ENCODE data around the gene TPTE. TPM values are rescaled to one million over a fixed set of nuclear protein-coding genes. Genes with fewer than 3 reads are reported as not detected.
"Not testable (repeated sequence)": the region's sequence is repeated elsewhere in the genome, so short reads cannot be mapped to it uniquely, and the experiment has no call there.

Gene TPTE
- total RNA-seq, 1 donor from 2014 or later, result not detected

DNA sequence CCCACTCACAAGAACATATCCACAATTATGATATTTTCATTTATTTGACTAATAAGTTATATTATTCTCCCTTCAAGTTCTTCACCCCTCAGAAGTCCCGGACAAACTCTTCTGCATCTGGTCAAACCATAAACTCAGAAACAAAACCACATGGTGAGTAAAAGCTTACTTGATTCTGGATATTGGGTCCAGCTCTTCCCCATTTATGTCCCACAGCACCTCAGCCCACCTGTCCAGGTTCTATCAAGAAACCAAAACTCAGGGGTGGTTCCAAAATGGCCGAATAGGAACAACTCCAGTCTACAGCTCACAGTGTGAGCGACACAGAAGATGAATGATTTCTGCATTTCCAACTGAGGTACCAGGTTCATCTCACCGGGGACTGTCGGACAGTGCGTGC lies 109.4 kb downstream of the TPTE start:
- not testable (repeated sequence) for H3K4me2 ChIP-seq; H3K4me3 Mint-ChIP-seq; H3K36me3 ChIP-seq; H4K20me1 ChIP-seq (ENCODE audit: low read depth); H3K36me3 Mint-ChIP-seq; DNase-seq (ENCODE audit: low spot score); H3K9me3 Mint-ChIP-seq; H3K27me3 Mint-ChIP-seq (ENCODE audit: insufficient read depth, low read depth); H3K4me3 ChIP-seq; H3K4me1 ChIP-seq; H3F3A ChIP-seq (ENCODE audit: low read depth); H3K9ac ChIP-seq; H2AFZ ChIP-seq (replicated peaks); H3K79me2 ChIP-seq (ENCODE audit: low read depth); H3K27ac ChIP-seq; H3K27ac Mint-ChIP-seq; H3K27me3 ChIP-seq; H3K4me1 Mint-ChIP-seq
- H3K9me3 ChIP-seq (ENCODE audit: low read depth), result peaks cover 66% of the 10 kb centered on the region

DNA sequence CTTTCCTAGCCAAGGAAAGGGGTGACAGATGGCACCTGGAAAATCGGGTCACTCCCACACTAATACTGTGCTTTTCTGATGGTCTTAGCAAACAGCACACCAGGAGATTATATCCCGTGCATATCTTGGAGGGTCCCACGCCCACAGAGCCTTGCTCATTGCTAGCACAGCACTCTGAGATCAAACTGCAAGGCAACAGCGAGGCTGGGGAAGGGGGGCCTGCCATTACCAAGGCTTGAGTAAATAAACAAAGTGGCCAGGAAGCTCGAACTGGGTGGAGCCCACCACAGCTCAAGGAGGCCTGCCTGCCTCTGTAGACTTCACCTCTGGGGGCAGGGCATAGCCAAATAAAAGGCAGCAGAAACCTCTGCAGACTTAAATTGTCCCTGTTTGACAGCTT lies 109.9 kb downstream of the TPTE start:
- H2AFZ ChIP-seq (replicated peaks); H3F3A ChIP-seq (ENCODE audit: low read depth); H3K4me1 Mint-ChIP-seq; H3K4me3 Mint-ChIP-seq; H3K27me3 ChIP-seq; H3K4me1 ChIP-seq; H3K9me3 Mint-ChIP-seq; H3K27ac Mint-ChIP-seq; H3K4me3 ChIP-seq; H3K36me3 Mint-ChIP-seq; H3K9ac ChIP-seq; H3K27me3 Mint-ChIP-seq (ENCODE audit: insufficient read depth, low read depth); H3K36me3 ChIP-seq; DNase-seq (ENCODE audit: low spot score); H3K79me2 ChIP-seq (ENCODE audit: low read depth); H3K27ac ChIP-seq; H3K4me2 ChIP-seq; H4K20me1 ChIP-seq (ENCODE audit: low read depth): not testable (repeated sequence)
- H3K9me3 ChIP-seq (ENCODE audit: low read depth), result peaks cover 66% of the 10 kb centered on the region

DNA sequence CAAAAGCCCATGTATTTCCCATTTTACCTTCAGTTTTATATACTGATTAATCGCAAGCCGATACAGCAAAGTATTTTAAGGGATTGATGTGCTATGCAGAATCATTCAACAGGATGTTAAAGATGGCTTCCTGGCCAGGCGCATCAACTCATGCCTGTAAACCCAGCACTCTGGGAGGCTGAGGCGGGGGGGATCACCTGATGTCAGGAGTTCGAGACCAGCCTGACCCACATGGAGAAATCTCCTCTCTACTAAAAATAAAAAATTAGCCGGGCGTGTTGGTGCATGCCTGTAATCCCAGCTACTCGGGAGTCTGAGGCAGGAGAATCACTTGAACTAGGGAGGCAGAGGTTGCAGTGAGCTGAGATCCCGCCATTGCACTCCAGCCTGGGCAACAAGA lies 116.8 kb downstream of the TPTE start:
- H3K27ac Mint-ChIP-seq; H3K4me3 Mint-ChIP-seq; H2AFZ ChIP-seq (replicated peaks); H4K20me1 ChIP-seq (ENCODE audit: low read depth); H3K9ac ChIP-seq; DNase-seq (ENCODE audit: low spot score); H3K79me2 ChIP-seq (ENCODE audit: low read depth); H3K36me3 ChIP-seq; H3K36me3 Mint-ChIP-seq; H3K4me2 ChIP-seq; H3K27ac ChIP-seq; H3K27me3 ChIP-seq; H3F3A ChIP-seq (ENCODE audit: low read depth); H3K4me1 Mint-ChIP-seq; H3K9me3 Mint-ChIP-seq; H3K4me3 ChIP-seq; H3K27me3 Mint-ChIP-seq (ENCODE audit: insufficient read depth, low read depth); H3K4me1 ChIP-seq: not testable (repeated sequence)
- peaks cover 70% of the 10 kb centered on the region for H3K9me3 ChIP-seq (ENCODE audit: low read depth)

DNA sequence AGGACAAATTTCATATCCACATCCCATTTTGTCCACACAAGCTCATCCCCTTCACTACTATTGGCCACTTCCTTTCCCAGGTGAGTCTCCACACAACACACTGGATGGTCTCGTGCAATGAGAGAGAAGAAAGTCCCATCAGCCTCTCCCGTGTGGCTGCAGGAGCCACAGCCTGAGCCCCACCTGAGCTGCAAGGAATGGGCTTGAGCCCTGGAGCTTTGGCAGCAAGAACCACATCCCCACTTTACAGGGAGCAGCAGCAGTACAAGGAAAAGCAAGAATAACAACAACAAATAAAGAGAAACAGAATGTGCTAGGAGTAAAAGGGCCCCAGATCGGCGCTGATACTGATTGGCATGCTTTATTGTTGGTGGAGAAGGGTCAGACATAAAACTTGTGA lies 117.7 kb downstream of the TPTE start:
- Histone ChIP-seq H3F3A (ENCODE audit: low read depth) (no peaks in the 10 kb centered on the region), H3K27ac (no peak overlapping the region), H4K20me1 (ENCODE audit: low read depth) (no peaks in the 10 kb centered on the region), H3K9ac (no peak overlapping the region), H3K79me2 (ENCODE audit: low read depth) (no peaks in the 10 kb centered on the region), H3K4me3 (no peak overlapping the region), H3K4me2 (no peak overlapping the region), H2AFZ (replicated peaks) (no peak overlapping the region), H3K4me1 (no peaks in the 10 kb centered on the region), H3K36me3 (peaks cover 5% of the 10 kb centered on the region), H3K9me3 (ENCODE audit: low read depth) (peaks cover 74% of the 10 kb centered on the region), H3K27me3 (no peaks in the 10 kb centered on the region)
- Mint-ChIP-seq H3K4me1 (no peaks in the 10 kb centered on the region), H3K27me3 (ENCODE audit: insufficient read depth, low read depth) (no peaks in the 10 kb centered on the region), H3K9me3 (no peaks in the 10 kb centered on the region), H3K36me3 (no peaks in the 10 kb centered on the region), H3K27ac (no peak overlapping the region), H3K4me3 (no peak overlapping the region)
- no peak for DNase-seq (ENCODE audit: low spot score)
- TF ChIP-seq, protein P1, sequence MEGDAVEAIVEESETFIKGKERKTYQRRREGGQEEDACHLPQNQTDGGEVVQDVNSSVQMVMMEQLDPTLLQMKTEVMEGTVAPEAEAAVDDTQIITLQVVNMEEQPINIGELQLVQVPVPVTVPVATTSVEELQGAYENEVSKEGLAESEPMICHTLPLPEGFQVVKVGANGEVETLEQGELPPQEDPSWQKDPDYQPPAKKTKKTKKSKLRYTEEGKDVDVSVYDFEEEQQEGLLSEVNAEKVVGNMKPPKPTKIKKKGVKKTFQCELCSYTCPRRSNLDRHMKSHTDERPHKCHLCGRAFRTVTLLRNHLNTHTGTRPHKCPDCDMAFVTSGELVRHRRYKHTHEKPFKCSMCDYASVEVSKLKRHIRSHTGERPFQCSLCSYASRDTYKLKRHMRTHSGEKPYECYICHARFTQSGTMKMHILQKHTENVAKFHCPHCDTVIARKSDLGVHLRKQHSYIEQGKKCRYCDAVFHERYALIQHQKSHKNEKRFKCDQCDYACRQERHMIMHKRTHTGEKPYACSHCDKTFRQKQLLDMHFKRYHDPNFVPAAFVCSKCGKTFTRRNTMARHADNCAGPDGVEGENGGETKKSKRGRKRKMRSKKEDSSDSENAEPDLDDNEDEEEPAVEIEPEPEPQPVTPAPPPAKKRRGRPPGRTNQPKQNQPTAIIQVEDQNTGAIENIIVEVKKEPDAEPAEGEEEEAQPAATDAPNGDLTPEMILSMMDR (IDR thresholded peaks at IDR 0.05), result no peak
- TF ChIP-seq EZH2phosphoT487 (IDR thresholded peaks at IDR 0.05), result no peak
- TF ChIP-seq EZH2 (IDR thresholded peaks at IDR 0.05), result no peak

DNA sequence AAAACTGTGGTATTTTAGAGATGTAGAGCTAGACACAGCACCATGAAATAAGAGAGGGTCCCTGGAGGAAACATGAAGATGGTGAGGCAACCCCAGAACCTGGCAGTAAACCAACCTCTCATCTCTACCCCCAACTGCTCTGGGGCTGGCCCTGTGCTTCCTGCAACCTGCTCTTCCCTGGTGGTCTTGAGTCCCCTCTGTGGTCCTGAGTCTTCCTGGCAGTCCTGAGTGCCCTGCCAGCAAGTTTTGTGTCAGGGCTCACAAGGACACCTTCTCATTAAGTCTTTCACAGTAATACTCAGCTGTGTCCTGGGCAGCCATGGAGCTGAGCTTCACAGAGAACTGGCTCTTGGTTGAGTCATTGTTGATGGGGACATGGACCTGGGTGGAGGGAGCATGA lies 118.4 kb downstream of the TPTE start:
- peaks cover 74% of the 10 kb centered on the region for H3K9me3 ChIP-seq (ENCODE audit: low read depth)
- not testable (repeated sequence) for H3K4me3 Mint-ChIP-seq

More for the DNA sequence above, 118.4 kb downstream of the TPTE start:
- H2AFZ ChIP-seq (replicated peaks); H3K4me1 Mint-ChIP-seq; H4K20me1 ChIP-seq (ENCODE audit: low read depth); H3K9me3 Mint-ChIP-seq; H3K36me3 Mint-ChIP-seq; H3K27ac ChIP-seq; H3K36me3 ChIP-seq; H3F3A ChIP-seq (ENCODE audit: low read depth); H3K27me3 Mint-ChIP-seq (ENCODE audit: insufficient read depth, low read depth); H3K9ac ChIP-seq; H3K27ac Mint-ChIP-seq; H3K79me2 ChIP-seq (ENCODE audit: low read depth); DNase-seq (ENCODE audit: low spot score); H3K4me3 ChIP-seq; H3K4me1 ChIP-seq; H3K4me2 ChIP-seq; H3K27me3 ChIP-seq: not testable (repeated sequence)
